SKM-1 (cell line): ENCODE measurements around the gene FBXL13.
"Not testable (repeated sequence)": the region's sequence is repeated elsewhere in the genome, so short reads cannot be mapped to it uniquely, and the experiment has no call there.

Source experiments
- DNase-seq: peaks from one replicate; lab custom pipeline; 2025; ENCODE audit not compliant: unreplicated experiment; lab: John Stamatoyannopoulos, UW

The FBXL13 gene

GRCh38 chr7:103031024-103031423, 43.6 kb downstream of the FBXL13 start:
- no peak for DNase-seq

GRCh38 chr7:103025341-103025740, 49.3 kb downstream of the FBXL13 start:
- DNase-seq = no peak

- not testable (repeated sequence) for DNase-seq
Measured at GRCh38 chr7:103023578-103023977, 51.0 kb downstream of the FBXL13 start.

DNA sequence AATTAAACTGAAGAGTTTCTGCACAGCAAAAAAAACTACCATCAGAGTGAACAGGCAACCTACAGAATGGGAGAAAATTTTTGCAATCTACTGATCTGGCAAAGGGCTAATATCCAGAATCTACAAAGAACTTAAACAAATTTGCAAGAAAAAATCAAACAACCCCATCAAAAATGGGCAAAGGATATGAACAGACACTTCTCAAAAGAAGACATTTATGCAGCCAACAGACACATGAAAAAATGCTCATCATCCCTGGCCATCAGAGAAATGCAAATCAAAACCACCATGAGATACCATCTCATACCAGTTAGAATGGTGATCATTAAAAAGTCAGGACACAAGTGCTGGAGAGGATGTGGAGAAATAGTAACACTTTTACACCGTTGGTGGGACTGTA, 53.1 kb downstream of the FBXL13 start:
- not testable (repeated sequence) for DNase-seq

- not testable (repeated sequence) for DNase-seq
Measured at GRCh38 chr7:103020876-103021275, 53.7 kb downstream of the FBXL13 start.

GRCh38 chr7:103018295-103018694, 56.3 kb downstream of the FBXL13 start:
- DNase-seq = not testable (repeated sequence)

- no peak for DNase-seq
Measured at GRCh38 chr7:103011650-103012049, 62.9 kb downstream of the FBXL13 start.

GRCh38 chr7:103010211-103010610, 64.4 kb downstream of the FBXL13 start:
- no peak for DNase-seq

GRCh38 chr7:103009466-103010185, 65.0 kb downstream of the FBXL13 start:
- no peak for DNase-seq

GRCh38 chr7:103003004-103003403, 71.6 kb downstream of the FBXL13 start:
- no peak for DNase-seq

GRCh38 chr7:103001210-103001609, 73.4 kb downstream of the FBXL13 start:
- DNase-seq = no peak

GRCh38 chr7:102996957-102997356, 77.6 kb downstream of the FBXL13 start:
- DNase-seq = no peak

- DNase-seq = not testable (repeated sequence)
Measured at GRCh38 chr7:102995609-102996008, 79.0 kb downstream of the FBXL13 start.

DNA sequence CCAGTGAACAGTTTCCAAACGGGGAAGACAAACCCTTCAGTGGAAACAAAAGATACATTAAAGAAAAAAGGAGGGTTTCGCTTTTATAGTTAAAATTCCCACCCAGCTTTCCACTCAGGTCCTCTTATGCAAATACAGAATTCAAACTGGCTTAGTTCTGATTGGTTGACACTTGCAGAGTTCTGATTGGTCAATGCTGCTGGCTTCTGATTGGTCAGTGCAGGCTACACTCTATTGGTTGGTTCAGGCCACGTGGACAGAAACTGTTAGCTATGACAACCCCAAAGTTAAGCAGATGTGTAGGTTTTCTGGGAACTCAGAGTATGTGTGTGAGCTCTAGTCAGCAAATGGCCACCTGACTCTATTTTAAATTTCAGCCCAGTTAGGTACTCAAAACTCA, 80.0 kb downstream of the FBXL13 start:
- DNase-seq = no peak

DNA sequence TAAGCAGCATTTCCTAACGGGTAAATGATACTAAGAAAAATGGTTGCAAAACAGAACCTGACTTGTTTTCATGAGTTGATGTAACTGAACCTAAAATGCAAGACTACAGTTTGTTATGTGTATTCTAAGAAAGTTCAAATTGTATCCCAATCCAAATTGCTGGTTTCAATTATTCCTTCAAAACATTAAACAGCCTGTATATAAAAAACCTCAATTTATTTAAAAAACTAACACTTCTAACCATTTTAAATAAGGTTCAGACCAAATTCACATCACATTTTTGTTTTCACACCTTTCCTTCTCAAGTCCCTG, 80.9 kb downstream of the FBXL13 start:
- DNase-seq = no peak

DNA sequence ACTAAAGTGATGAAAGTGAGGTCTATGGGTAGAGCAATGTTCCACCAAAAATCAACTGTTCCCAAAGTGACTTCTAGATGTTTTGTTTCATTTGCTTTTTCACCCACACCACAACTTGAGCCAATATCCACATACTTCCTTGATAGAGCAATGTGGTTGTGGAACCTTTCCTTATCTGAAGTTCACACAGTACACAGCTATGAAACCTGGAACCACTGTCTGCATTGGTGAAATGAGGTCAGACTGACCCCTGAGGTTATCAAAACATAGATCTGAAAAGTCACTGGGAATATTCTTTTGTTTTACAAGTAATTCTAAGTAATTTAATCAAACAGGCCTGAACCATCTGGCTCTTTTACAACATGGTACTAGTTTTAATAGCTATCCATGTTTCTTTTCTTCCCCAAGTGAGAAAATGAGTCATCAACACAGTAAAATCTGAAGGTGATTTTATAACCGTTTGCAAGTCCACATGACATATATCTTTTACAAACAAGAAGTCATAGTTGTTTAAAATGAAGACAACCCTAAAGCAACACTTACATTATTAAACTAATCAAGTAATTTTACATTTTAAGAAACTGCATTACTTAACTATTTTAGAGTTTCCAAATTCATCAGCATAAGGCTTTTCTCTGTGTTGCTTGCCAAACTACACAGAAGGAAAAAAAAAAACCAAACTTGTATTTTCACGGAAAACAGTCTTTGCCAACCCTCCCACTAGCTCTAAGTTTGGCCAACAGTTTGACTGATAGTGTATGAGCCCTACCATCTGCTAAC, 81.5 kb downstream of the FBXL13 start:
- DNase-seq = no peak

DNA sequence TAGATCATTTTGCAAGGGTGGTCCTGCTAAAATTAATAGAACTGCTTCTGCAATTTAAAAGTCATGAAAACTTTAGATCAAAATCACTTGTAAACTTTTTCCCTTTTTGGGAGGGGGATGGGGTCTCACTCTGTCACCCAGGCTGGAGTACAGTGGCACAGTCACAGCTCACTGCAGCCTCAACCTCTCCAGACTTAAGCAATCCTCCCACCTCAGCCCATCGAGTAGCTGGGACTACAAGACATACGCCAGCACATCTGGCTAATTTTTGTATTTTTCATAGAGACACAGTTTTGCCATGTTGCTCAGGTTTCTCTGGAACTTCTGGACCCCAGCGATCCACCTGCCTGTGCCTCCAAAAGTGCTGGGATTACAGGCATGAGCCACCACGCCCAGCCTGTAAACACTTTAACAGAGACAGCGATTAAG, 82.1 kb downstream of the FBXL13 start:
- DNase-seq = no peak

DNA sequence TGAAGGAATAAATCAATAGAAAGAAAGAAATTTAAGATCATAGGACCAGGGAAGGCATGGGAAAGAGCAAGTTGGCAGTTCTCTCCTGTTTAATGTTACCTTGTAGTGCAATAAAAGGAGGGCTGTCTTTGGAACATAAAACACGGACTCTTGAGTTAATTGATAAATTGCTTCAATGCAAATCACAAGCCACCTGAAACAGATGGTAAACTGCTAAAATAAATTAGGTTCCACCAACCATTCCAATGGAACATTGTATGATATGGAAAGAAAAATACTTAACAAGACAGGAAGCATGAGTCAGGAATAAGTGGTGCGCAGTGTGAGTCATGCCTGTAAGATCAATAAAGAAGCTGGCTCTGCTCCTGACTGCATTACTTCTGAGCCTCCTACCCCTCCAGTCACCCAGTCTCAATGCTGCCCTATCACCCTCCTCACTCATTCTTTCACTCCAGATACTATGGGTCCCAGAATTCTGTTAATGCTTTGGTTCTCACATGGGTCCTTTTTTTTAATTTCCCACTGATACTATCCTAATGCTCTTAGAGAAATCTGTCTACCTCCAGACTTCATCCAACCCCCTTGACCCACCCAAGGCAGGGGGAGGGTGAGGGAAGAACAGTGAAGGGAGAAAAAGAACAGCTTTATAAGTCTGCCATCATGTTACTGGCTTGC, 82.9 kb downstream of the FBXL13 start:
- no peak for DNase-seq

- no peak for DNase-seq
Measured at GRCh38 chr7:102991077-102991539, 83.5 kb downstream of the FBXL13 start.

GRCh38 chr7:102990642-102991041, 84.0 kb downstream of the FBXL13 start:
- no peak for DNase-seq

DNA sequence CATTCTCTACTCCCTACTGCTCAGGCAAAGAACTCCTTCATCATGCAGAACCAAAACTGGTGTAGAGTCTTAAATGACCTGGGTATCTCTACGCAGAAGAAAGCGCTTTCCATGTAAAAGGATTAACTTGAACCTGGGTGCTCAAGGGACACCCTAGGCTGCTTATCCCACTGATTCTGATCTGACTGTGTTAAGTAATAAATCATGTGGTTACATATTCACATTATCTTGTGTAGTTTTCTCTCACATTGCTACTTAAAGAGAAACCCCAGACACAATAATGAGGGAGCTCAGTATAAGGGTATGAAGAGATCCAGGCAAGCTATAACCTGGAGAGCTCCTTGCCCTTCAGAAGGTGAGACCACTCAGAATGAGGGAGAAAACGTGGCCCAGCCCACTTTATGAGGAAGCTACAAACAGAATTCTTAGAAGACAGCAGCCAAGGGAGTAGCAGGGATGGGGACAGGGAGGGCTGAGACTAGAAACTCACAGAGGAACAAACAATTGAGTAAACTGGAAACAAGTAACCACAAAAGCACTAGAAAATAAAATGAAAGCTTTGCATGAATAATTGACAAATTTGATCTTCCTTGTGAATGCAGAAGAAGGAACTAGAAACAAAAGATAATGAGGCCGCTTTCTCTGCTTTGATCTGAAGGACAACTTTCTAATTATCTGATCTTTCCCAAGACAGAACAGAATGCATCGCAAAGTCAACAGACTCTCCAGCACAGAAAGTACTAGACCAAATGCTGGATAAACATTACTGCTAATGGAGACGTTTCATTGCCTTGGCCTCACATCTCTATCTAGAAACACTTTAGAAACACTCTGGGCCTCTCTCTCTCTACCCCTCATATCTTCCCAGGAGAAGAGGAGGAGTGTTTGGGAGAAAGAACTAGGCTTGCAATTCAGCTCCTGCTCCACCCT, 85.7 kb downstream of the FBXL13 start:
- DNase-seq = no peak
